DMS114 treated with DMSO at 0.1 percent for 48 hours (cell line): ENCODE data around the gene ATAD3C.
A peak's percentile ranks its signal among the peaks of the same experiment; 100 is the strongest.
"Not testable (repeated sequence)": the region's sequence is repeated elsewhere in the genome, so short reads cannot be mapped to it uniquely, and the experiment has no call there.

Experiments
- DNase-seq: peaks from one replicate; lab custom pipeline; 2025; ENCODE audit not compliant: unreplicated experiment; lab: John Stamatoyannopoulos, UW

Gene ATAD3C

DNA sequence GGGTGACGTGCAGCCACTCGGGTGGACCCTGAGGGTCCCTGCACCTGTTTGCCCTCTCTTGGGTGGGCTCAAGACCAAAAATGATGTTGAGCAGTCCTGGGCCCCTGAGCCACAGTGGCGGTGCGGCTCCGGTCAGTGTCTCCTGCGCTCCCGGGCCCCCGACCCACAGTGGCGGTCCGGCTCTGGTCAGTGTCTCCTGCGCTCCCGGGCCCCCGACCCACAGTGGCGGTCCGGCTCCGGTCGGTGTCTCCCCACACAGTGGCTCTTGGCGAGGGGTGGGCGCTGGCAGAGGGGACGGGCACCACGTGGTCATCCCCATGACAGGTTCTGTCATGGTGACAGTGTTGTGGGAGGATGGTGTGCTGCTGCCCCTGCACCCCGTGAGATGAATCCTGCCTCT is 44.8 kb downstream of the ATAD3C start:
- not testable (repeated sequence) for DNase-seq

DNA sequence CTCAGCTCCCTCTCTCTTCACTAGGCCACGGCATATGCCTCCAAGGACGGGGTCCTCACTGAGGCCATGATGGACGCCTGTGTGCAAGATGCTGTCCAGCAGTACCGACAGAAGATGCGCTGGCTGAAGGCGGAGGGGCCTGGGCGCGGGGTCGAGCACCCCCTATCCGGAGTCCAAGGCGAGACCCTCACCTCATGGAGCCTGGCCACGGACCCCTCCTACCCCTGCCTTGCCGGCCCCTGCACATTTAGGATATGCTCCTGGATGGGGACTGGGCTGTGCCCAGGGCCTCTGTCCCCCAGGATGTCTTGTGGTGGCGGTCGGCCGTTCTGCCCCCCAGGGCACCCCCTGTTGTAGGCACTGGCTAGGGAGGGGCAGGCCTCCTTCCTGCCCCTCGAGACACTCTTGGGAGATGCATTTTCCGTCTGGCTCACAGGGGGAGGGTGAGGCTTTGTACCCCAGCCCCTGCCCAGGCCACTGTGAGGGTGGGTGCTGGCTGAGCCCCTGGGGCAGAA is 46.0 kb downstream of the ATAD3C start:
- DNase-seq, result not testable (repeated sequence)

GRCh38 chr1:1504777-1505365 is 55.4 kb downstream of the ATAD3C start:
- DNase-seq, result not testable (repeated sequence)

- DNase-seq, result not testable (repeated sequence)
Measured at GRCh38 chr1:1505366-1505798, 55.9 kb downstream of the ATAD3C start.

DNA sequence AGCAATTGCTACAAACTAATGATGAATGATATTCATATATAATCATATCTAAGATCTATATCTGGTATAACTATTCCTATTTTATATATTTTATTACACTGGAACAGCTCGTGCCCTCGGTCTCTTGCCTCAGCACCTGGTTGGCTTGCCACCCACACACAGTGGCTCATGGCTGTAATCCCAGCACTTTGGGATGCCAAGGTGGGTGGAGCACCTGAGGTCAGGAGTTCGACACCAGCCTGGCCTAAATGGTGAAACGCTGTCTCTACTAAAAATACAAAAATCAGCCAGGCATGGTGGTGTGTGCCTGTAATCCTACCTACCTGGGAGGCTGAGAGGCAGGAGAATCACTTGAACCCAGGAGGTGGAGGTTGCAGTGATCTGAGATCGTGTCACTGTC is 56.3 kb downstream of the ATAD3C start:
- not testable (repeated sequence) for DNase-seq

GRCh38 chr1:1507305-1507704 is 57.8 kb downstream of the ATAD3C start:
- DNase-seq, result no peak

DNA sequence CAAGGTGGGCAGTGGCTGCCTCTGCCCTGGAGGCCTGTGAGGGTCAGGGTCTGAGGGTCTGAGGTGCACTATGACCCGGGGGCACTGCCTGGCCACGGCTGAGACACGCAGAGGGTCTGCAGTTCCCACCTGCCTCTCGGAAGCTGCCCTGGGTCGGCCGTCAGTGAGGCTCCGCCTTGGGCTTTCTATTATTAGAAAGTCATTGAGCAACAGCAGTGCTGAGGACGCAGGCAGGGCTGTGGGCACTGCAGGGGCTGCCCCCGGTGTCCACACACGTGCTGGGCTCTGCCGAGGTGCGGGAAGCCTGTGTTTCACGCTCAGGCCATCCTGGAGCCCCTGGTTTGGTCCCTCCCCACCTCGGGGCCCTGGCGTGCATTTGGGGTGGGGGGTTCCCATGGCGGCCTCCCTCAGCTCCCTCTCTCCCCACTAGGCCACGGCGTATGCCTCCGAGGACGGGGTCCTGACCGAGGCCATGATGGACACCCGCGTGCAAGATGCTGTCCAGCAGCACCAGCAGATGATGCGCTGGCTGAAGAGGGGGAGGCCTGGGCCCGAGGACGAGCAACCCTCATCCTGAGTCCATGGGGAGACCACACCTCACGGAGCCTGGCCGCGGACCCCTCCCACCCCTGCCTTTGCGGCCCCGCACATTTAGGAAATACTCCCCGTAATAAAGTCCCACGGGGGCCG is 59.4 kb downstream of the ATAD3C start:
- DNase-seq, result not testable (repeated sequence)

- not testable (repeated sequence) for DNase-seq
Measured at GRCh38 chr1:1509465-1509850, 60.0 kb downstream of the ATAD3C start.

DNA sequence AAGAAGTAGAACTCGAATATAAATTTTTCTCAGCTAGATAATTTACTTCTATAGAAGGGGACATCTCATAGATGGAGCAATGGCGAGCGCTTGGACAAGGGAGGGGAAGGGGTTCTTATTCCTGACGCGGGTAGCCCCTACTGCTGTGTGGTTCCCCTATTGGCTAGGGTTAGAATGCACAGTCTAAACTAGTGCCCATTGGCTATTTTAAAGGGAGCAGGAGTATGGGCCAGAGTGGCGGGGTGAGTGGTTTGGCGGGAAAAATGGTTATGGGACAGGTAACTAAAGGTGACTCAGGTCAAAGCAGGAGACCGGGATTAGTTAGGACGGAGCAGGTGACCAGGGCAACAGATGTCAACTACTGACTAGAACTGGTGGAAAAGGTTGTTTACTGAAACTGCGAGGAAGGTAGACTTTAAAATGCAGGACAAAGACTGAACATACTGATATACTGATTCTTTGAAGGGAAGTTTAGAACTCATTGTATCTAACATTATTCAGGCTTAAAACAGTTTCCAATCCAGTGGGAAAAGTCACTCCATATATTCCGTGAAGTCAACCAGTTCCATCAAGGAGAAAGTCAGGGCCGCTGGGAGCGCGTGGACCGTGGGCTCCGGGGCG is 61.5 kb downstream of the ATAD3C start:
- peak; percentile 37 for DNase-seq

DNA sequence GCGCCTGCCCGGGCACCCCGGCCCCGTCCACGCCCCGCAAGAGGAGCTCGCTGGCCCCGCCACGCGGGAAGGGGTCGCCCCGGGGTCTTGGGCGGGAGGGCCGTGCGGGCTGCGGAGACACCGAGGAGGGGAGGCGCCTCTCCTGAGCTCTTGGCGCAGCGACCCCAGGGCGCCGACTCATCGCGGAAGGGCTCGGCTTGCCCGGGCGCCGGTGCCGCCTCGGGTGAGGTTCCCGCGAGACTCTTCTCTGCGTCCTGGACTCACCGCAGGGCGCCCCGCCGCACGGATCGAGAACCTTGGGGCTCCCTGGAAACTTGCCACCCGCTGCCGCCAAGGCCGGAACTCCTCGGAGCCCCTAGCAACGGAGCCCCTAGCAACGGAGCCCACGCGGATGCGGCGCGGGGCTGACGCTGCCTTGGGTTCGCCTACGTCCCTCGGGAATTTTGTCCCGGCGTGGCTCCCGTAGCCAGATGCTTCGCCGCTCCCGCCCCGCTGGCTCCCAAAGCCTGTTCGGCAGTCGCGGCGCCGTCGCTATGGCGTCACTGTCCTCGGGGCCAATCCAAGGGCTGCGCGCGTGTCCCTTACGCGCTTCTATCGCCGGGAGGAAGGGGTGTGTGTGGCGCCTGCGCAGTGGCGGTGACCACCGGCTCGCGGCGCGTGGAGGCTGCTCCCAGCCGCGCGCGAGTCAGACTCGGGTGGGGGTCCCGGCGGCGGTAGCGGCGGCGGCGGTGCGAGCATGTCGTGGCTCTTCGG is 62.2 kb downstream of the ATAD3C start, which contains the start of gene ATAD3A:
ATAD3A (plus strand) TSS at position 630 of the 753 bp plus-strand sequence; CDS start at position 737, 107 bp downstream.
- peak; percentile 88 for DNase-seq

DNA sequence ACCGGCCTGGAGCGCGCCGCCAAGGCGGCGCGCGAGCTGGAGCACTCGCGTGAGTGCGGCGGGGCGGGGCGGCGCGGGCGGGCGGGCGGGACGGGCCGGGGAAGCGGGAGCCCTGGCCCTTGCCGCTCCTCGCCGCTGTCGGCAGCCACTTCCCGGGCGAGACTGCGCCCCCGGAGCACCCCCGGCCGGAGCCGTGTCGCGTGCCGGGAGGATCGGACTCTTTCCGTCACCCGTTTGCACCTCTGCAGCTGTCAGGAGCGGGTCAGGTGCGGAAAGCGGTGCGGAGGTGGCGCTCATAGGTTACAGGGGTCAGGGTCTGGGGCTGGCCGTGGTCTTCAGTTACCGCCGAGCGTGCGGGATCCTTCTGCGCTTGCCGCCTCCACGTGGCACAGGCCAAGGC is 62.9 kb downstream of the ATAD3C start:
- not testable (repeated sequence) for DNase-seq

GRCh38 chr1:1513675-1514074 is 64.2 kb downstream of the ATAD3C start:
- DNase-seq, result not testable (repeated sequence)

GRCh38 chr1:1514376-1514775 is 64.9 kb downstream of the ATAD3C start:
- DNase-seq, result not testable (repeated sequence)

GRCh38 chr1:1516923-1517322 is 67.4 kb downstream of the ATAD3C start:
- not testable (repeated sequence) for DNase-seq

GRCh38 chr1:1517973-1518620 is 68.6 kb downstream of the ATAD3C start:
- DNase-seq, result no peak

GRCh38 chr1:1518621-1519007 is 69.1 kb downstream of the ATAD3C start:
- not testable (repeated sequence) for DNase-seq
